Mesothelial cell of epicardium (in vitro differentiated cells): Measurements from ENCODE around the gene IL1RL1. TPM values are rescaled to one million over a fixed set of nuclear protein-coding genes. Genes with fewer than 3 reads are reported as not detected.
A peak's percentile ranks its signal among the peaks of the same experiment; 100 is the strongest.

Experiments used
- DNase-seq, 2 experiments: peaks; one replicate each; pipeline ENCODE4 v3.0.0; 2021; ENCODE audit warnings: low spot score in 2 of 2; ENCODE audit not compliant: unreplicated experiment in 2 of 2
- H3K27ac Mint-ChIP-seq: 2 replicates; pipeline ENCODE4 v1.8.0; 2021; ENCODE audit warnings: mixed read lengths
- H3K27me3 Mint-ChIP-seq: 2 replicates; pipeline ENCODE4 v1.8.0; 2021; ENCODE audit warnings: low read depth, mixed read lengths
- H3K36me3 Mint-ChIP-seq: 2 replicates; pipeline ENCODE4 v1.8.0; 2021; ENCODE audit warnings: mixed read lengths
- H3K4me1 Mint-ChIP-seq: 2 replicates; pipeline ENCODE4 v1.8.0; 2021; ENCODE audit warnings: mixed read lengths
- H3K4me3 Mint-ChIP-seq: 2 replicates; pipeline ENCODE4 v1.8.0; 2021; ENCODE audit warnings: mild to moderate bottlenecking, moderate library complexity, mixed read lengths
- H3K9me3 Mint-ChIP-seq: 2 replicates; pipeline ENCODE4 v1.8.0; 2021; ENCODE audit warnings: mixed read lengths
- CTCF ChIP-seq: fragments of 200-600 bp; sonication (generic); IDR thresholded peaks from one replicate; pipeline ENCODE4 v1.5.0; 2021; ENCODE audit warnings: antibody characterized with exemption; ENCODE audit not compliant: unreplicated experiment
- total RNA-seq: library from RNA; stranded (reverse); gene quantifications from 3 replicates; pipeline ENCODE4 v1.2.1, GENCODE V29; 2021

IL1RL1 gene
- total RNA-seq, 1 donor from 2014 or later: 0.18 TPM

- Mint-ChIP-seq H3K4me3 (peak overlapping the region; percentile 82), H3K27me3 (peaks cover 54% of the 10 kb centered on the region), H3K27ac (no peak overlapping the region), H3K9me3 (no peaks in the 10 kb centered on the region), H3K4me1 (peaks cover 6% of the 10 kb centered on the region), H3K36me3 (no peaks in the 10 kb centered on the region)
- no peak for TF ChIP-seq CTCF
- DNase-seq: no peak
Measured at GRCh38 chr2:102356381-102356712, 45.0 kb downstream of the IL1RL1 start.

GRCh38 chr2:102356741-102357140 is 45.4 kb downstream of the IL1RL1 start:
- no peak for DNase-seq
- TF ChIP-seq CTCF: no peak
- Mint-ChIP-seq H3K9me3 (no peaks in the 10 kb centered on the region), H3K4me1 (peaks cover 6% of the 10 kb centered on the region), H3K4me3 (peak overlapping the region; percentile 82), H3K27ac (no peak overlapping the region), H3K27me3 (peaks cover 52% of the 10 kb centered on the region), H3K36me3 (no peaks in the 10 kb centered on the region)

GRCh38 chr2:102357937-102358336 is 46.6 kb downstream of the IL1RL1 start:
- TF ChIP-seq CTCF: no peak
- no peak for DNase-seq
- Mint-ChIP-seq H3K9me3 (no peaks in the 10 kb centered on the region), H3K27ac (no peak overlapping the region), H3K27me3 (peaks cover 52% of the 10 kb centered on the region), H3K36me3 (no peaks in the 10 kb centered on the region), H3K4me1 (peaks cover 6% of the 10 kb centered on the region), H3K4me3 (no peak overlapping the region)

- no peaks in the 10 kb centered on the region for H3K9me3 Mint-ChIP-seq
- no peak for DNase-seq
- H3K27me3 Mint-ChIP-seq: peaks cover 49% of the 10 kb centered on the region
- H3K4me1 Mint-ChIP-seq: peaks cover 6% of the 10 kb centered on the region
- H3K27ac Mint-ChIP-seq: no peak overlapping the region
- H3K36me3 Mint-ChIP-seq: no peaks in the 10 kb centered on the region
- no peak overlapping the region for H3K4me3 Mint-ChIP-seq
- no peak for TF ChIP-seq CTCF
Measured at GRCh38 chr2:102358496-102358895, 47.1 kb downstream of the IL1RL1 start.

GRCh38 chr2:102359527-102359926 is 48.2 kb downstream of the IL1RL1 start:
- Mint-ChIP-seq H3K9me3 (no peaks in the 10 kb centered on the region), H3K4me1 (peaks cover 6% of the 10 kb centered on the region), H3K27me3 (peaks cover 40% of the 10 kb centered on the region), H3K36me3 (no peaks in the 10 kb centered on the region), H3K27ac (no peak overlapping the region), H3K4me3 (no peak overlapping the region)
- TF ChIP-seq CTCF: no peak
- no peak for DNase-seq

- Mint-ChIP-seq H3K36me3 (peaks cover 5% of the 10 kb centered on the region), H3K4me1 (no peaks in the 10 kb centered on the region), H3K27me3 (peaks cover 25% of the 10 kb centered on the region), H3K4me3 (no peak overlapping the region), H3K27ac (no peak overlapping the region), H3K9me3 (peaks cover 19% of the 10 kb centered on the region)
- no peak for DNase-seq
- no peak for TF ChIP-seq CTCF
Measured at GRCh38 chr2:102361632-102362241, 50.4 kb downstream of the IL1RL1 start.
